Ascending aorta (tissue), 2 donors: ENCODE data around the gene BST1. TPM values are rescaled to one million over a fixed set of nuclear protein-coding genes. Genes with fewer than 3 reads are reported as not detected.

ENCODE experiments used
- DNase-seq, 2 donors: peaks; one replicate each; pipeline ENCODE4 v3.0.0-alpha.2; 2019; ENCODE audit warnings: low spot score in 2 of 2
- H3K27ac ChIP-seq, 2 donors: fragments of 200-600 bp; sonication (generic); one replicate each; pipeline ENCODE4 v1.5.1; 2016 to 2017; ENCODE audit warnings: mild to moderate bottlenecking in 1 of 2
- H3K27me3 ChIP-seq: fragments of 200-600 bp; sonication (generic); one replicate; pipeline ENCODE4 v1.5.1; 2017
- H3K36me3 ChIP-seq, 2 donors: fragments of 200-600 bp; sonication (generic); one replicate each; pipeline ENCODE4 v1.5.1; 2016
- H3K4me1 ChIP-seq, 2 donors: fragments of 200-600 bp; sonication (generic); one replicate each; pipeline ENCODE4 v1.5.1; 2016 to 2017; ENCODE audit warnings: mild to moderate bottlenecking in 1 of 2
- H3K4me3 ChIP-seq, 2 donors: fragments of 200-600 bp; sonication (generic); one replicate each; pipeline ENCODE4 v1.5.1; 2016 to 2017; ENCODE audit warnings: mild to moderate bottlenecking in 1 of 2
- H3K9me3 ChIP-seq, 2 donors: fragments of 200-600 bp; sonication (generic); one replicate each; pipeline ENCODE4 v1.5.1; 2016
- intact Hi-C: fragments of 100-400 bp; cut with DNase I; formaldehyde crosslinking; loops from one replicate; pipeline ENCODE4 v1.15.1; 2023
- total RNA-seq: library from RNA; depleted of rRNA; stranded (reverse); fragments of >200 nt; gene quantifications from one replicate; pipeline ENCODE4 v1.1.0, GENCODE V29; 2016
- TF ChIP-seq, protein P1 (sequence below), 3 experiments: fragments of 200-600 bp in 2 of 3; fragments of 450-650 bp in 1 of 3; sonication (generic) in 2 of 3; IDR thresholded peaks; one replicate each; pipeline ENCODE4 v1.5.1; 2016 to 2019; ENCODE audit warnings: antibody characterized with exemption in 3 of 3, mild to moderate bottlenecking in 1 of 3, moderate library complexity in 1 of 3

BST1 gene
- total RNA-seq, 1 donor from 2014 or later: 22.7 TPM

DNA sequence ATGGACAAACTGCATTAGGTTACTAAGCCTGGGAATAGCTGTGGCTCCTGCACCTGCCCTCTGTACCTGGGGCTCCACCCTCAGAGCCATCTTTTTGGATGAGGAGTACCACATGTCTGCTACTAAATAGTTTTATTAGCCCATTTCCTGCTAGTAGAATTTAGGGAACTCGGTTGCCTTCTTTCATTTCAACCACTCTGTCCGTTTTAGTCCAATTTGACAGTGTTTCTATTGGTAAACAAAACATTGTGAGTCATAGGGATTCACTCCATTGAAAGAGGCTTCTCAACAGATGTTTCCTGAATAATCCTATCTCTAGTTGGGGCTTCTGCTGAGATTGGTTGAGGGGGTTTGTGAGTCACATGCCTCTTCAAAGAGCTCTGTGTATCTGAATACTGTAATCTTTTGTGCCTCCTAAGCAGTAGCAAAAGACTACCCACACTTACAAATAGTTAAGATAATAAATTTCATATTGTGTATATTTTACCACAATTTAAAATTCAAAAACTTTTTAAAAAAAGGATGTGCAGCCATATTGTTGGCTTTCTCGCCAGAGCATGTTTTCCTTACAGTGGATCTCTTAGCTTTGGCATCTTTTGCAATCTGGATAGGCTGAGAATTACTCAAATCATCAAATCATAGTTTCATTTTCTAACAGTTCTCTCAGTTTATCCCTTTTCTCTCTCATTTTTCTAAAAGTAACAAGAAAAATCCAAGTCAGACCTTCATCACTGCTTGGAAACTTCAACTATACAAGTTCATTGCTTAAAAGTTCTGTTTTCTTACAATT is 11.3 kb upstream of the BST1 start:
- Histone ChIP-seq H3K9me3 (no peaks in the 10 kb centered on the region), H3K4me3 (no peak overlapping the region), H3K27ac (no peak overlapping the region), H3K36me3 (peaks cover under 1 to 23% of the 10 kb centered on the region in 2 donors), H3K27me3 (no peaks in the 10 kb centered on the region), H3K4me1 (peaks cover 0 to 5% of the 10 kb centered on the region in 2 donors)
- intact Hi-C loops: no loop called here
- TF ChIP-seq, protein P1, sequence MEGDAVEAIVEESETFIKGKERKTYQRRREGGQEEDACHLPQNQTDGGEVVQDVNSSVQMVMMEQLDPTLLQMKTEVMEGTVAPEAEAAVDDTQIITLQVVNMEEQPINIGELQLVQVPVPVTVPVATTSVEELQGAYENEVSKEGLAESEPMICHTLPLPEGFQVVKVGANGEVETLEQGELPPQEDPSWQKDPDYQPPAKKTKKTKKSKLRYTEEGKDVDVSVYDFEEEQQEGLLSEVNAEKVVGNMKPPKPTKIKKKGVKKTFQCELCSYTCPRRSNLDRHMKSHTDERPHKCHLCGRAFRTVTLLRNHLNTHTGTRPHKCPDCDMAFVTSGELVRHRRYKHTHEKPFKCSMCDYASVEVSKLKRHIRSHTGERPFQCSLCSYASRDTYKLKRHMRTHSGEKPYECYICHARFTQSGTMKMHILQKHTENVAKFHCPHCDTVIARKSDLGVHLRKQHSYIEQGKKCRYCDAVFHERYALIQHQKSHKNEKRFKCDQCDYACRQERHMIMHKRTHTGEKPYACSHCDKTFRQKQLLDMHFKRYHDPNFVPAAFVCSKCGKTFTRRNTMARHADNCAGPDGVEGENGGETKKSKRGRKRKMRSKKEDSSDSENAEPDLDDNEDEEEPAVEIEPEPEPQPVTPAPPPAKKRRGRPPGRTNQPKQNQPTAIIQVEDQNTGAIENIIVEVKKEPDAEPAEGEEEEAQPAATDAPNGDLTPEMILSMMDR (IDR thresholded peaks at IDR 0.05): no peak
- DNase-seq: no peak

DNA sequence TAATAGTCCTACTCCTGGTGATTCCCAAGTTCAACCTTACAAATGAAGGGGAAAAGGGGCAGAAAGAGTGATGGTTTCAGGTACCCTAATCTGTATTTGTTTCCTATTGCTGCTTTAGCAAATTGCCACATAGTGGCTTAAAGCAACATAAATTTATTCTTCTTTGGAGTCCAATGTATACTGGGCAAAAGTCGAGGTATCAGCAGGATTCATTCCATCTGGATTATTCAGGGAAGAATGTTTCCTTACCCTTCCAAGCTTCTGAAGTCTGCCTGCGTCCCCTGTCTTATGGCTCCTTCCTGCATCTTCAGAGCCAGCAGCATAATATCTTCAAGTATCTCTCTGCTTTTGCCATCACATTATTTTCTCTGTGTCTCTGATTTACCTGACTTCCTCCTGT is 10.3 kb upstream of the BST1 start:
- Histone ChIP-seq H3K36me3 (peaks cover 0 to 14% of the 10 kb centered on the region in 2 donors), H3K4me1 (peaks cover 0 to 5% of the 10 kb centered on the region in 2 donors), H3K27ac (no peak overlapping the region), H3K27me3 (no peaks in the 10 kb centered on the region), H3K4me3 (no peak overlapping the region), H3K9me3 (no peaks in the 10 kb centered on the region)
- TF ChIP-seq, protein P1 (IDR thresholded peaks at IDR 0.05): no peak
- DNase-seq: no peak
- intact Hi-C loops: no loop called here

DNA sequence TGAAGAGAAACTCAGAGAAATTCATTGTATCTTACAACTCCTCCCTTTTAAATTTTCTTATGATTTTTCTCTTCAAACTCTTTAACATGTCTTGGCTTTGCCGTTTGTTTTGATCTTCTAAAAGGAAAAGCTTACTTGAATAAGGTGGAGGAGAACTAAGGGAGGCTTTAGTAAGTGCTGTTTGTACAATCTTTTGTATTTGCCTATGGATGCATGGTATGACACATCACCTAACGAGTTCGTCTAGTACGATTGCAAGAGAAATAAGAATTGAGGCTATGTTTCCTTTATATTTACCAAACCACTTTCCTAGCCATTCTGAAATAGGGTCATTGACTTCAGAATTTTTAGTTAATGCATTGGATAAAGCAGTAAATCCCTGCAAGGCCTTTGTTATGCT is 8.4 kb upstream of the BST1 start:
- no peak overlapping the region for H3K4me3 ChIP-seq
- H3K27me3 ChIP-seq: no peaks in the 10 kb centered on the region
- H3K27ac ChIP-seq: no peak overlapping the region
- H3K9me3 ChIP-seq: no peaks in the 10 kb centered on the region
- DNase-seq: no peak
- intact Hi-C loops: no loop called here
- TF ChIP-seq, protein P1 (IDR thresholded peaks at IDR 0.05): no peak
- H3K36me3 ChIP-seq: no peaks in the 10 kb centered on the region
- peaks cover 0 to 5% of the 10 kb centered on the region in 2 donors for H3K4me1 ChIP-seq

DNA sequence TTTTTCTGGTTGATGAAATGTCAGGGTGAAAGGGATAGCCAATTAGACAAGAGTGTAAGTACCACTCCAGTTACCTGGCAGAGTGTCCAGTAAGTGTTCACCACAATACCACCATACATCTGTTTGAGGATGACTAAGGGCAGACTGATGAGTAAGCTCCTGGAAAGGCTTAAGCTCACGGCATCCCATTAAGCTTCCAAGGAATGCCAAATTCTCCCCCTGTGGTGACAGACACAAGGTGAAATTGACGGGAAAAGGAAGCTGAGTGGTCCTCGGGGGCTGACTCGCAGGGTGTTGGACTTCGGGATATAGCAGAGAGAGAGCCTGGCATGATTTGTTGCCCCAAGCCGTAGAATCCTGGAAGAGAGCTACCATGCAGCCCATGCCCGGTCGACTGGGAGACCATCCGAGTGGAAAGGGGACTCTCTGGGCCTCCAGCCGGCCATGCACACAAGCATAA is 7.6 kb upstream of the BST1 start:
- DNase-seq: no peak
- no peaks in the 10 kb centered on the region for H3K9me3 ChIP-seq
- TF ChIP-seq, protein P1 (IDR thresholded peaks at IDR 0.05): no peak
- intact Hi-C loops: no loop called here
- no peaks in the 10 kb centered on the region for H3K27me3 ChIP-seq
- H3K4me1 ChIP-seq: peaks cover 0 to 4% of the 10 kb centered on the region in 2 donors
- H3K27ac ChIP-seq: no peak overlapping the region
- H3K4me3 ChIP-seq: no peak overlapping the region
- no peaks in the 10 kb centered on the region for H3K36me3 ChIP-seq

DNA sequence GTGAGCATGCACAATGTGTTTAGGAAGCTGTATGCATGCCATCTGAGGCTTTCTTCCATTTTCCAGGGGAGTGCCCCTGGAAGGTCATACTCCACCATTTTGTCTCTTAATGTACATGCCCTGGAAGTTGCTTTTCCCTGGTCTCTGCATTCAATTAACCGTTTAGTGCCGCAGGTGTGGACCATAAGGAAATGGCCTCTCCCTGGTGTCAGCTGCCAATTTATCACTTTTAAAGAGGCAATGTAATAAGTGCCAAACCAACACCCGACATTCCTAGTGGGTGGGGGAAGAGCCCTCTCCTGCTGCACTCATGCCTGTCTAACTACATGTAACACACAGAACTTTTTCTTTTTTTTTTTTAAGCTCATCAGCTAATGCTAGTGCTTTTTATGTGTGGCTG is 7.1 kb upstream of the BST1 start:
- DNase-seq: no peak
- Histone ChIP-seq H3K27me3 (no peaks in the 10 kb centered on the region), H3K27ac (no peak overlapping the region), H3K4me3 (no peak overlapping the region), H3K36me3 (no peaks in the 10 kb centered on the region), H3K9me3 (no peaks in the 10 kb centered on the region), H3K4me1 (no peaks in the 10 kb centered on the region)
- TF ChIP-seq, protein P1 (IDR thresholded peaks at IDR 0.05): no peak
- intact Hi-C loops: no loop called here
